Fibroblast of lung (primary cell): ENCODE results near the gene CAMK1G. TPM values are rescaled to one million over a fixed set of nuclear protein-coding genes. Genes with fewer than 3 reads are reported as not detected.

Experiments
- DNase-seq, 2 donors: peaks; one replicate each; pipeline versions ENCODE4 v3.0.0 to v3.0.0-alpha.2; 2010; ENCODE audit warnings: low read depth in 2 of 2
- H2AFZ ChIP-seq: 2 replicates; pipeline ENCODE4 v1.5.1; 2012; ENCODE audit warnings: low read length, control low read depth, inconsistent platforms
- H3K27ac ChIP-seq: 2 replicates; pipeline ENCODE4 v1.5.1; 2011; ENCODE audit warnings: low read length, control low read depth; ENCODE audit not compliant: insufficient read depth
- H3K27me3 ChIP-seq: 2 replicates; pipeline ENCODE4 v1.5.1; 2011; ENCODE audit warnings: mild to moderate bottlenecking, low read length; ENCODE audit not compliant: control insufficient read depth, insufficient read depth
- H3K36me3 ChIP-seq: 2 replicates; pipeline ENCODE4 v1.5.1; 2011; ENCODE audit warnings: low read length; ENCODE audit not compliant: control insufficient read depth, insufficient read depth
- H3K4me1 ChIP-seq: 2 replicates; pipeline ENCODE4 v1.5.1; 2011; ENCODE audit warnings: low read length; ENCODE audit not compliant: control insufficient read depth, insufficient read depth; ENCODE audit errors: extremely low read depth
- H3K4me2 ChIP-seq: 2 replicates; pipeline ENCODE4 v1.5.1; 2011; ENCODE audit warnings: low read length, control low read depth; ENCODE audit not compliant: insufficient read depth; ENCODE audit errors: extremely low read depth
- H3K4me3 ChIP-seq, 4 experiments: fragments of 200-600 bp in 1 of 4; sonication (generic) in 1 of 4; replicated peaks in 1 of 4; 2 replicates each; pipeline ENCODE4 v1.5.1; 2011 to 2016; ENCODE audit warnings: low read length in 4 of 4, low read depth in 3 of 4, mild to moderate bottlenecking in 3 of 4, control low read depth in 2 of 4, inconsistent platforms in 1 of 4, mixed read lengths in 1 of 4; ENCODE audit not compliant: insufficient read depth in 1 of 4; ENCODE audit errors: control extremely low read depth in 1 of 4
- H3K79me2 ChIP-seq: 2 replicates; pipeline ENCODE4 v1.5.1; 2012; ENCODE audit warnings: mild to moderate bottlenecking, low read length, inconsistent platforms; ENCODE audit not compliant: control insufficient read depth, insufficient read depth
- H3K9ac ChIP-seq: 2 replicates; pipeline ENCODE4 v1.5.1; 2011; ENCODE audit warnings: mild to moderate bottlenecking, low read length, control low read depth; ENCODE audit not compliant: insufficient read depth
- H3K9me3 ChIP-seq: 2 replicates; pipeline ENCODE4 v1.5.1; 2012; ENCODE audit warnings: low read depth, low read length; ENCODE audit not compliant: control insufficient read depth, insufficient read depth
- H4K20me1 ChIP-seq: 2 replicates; pipeline ENCODE4 v1.5.1; 2011; ENCODE audit warnings: low read length; ENCODE audit not compliant: control insufficient read depth, insufficient read depth; ENCODE audit errors: extremely low read depth
- EZH2 ChIP-seq: IDR thresholded peaks from 2 replicates; pipeline ENCODE4 v1.5.1; 2012; ENCODE audit warnings: low read length, control low read depth, mild to moderate bottlenecking; ENCODE audit errors: missing control alignments
- polyA plus RNA-seq, 2 donors: library from polyadenylated mRNA; depleted of rRNA in 1 of 2; stranded (reverse) in 1 of 2; unstranded in 1 of 2; fragments of >200 nt; gene quantifications; 2 replicates each; pipeline ENCODE4 v1.2.1, GENCODE V29; 2011 to 2012; ENCODE audit warnings: missing spikeins in 1 of 2
- total RNA-seq: library from RNA; depleted of rRNA; stranded (reverse); fragments of >200 nt; gene quantifications from 2 replicates; pipeline ENCODE4 v1.2.1, GENCODE V29; 2014
- TF ChIP-seq, protein P1 (sequence below), 2 donors: IDR thresholded peaks in 1 of 2; conservative IDR thresholded peaks in 1 of 2; 1 replicate in 1 of 2; 2 replicates in 1 of 2; pipeline ENCODE4 v1.5.1; 2011 to 2012; ENCODE audit warnings: low read length in 2 of 2, control low read depth in 1 of 2, inconsistent platforms in 1 of 2, low read depth in 1 of 2, mild to moderate bottlenecking in 1 of 2

Gene CAMK1G
- total and polyA plus RNA-seq, 2 donors (not counting 1 experiment from before 2014, with no cell fraction given) = 0.96 to 1.7 TPM

DNA sequence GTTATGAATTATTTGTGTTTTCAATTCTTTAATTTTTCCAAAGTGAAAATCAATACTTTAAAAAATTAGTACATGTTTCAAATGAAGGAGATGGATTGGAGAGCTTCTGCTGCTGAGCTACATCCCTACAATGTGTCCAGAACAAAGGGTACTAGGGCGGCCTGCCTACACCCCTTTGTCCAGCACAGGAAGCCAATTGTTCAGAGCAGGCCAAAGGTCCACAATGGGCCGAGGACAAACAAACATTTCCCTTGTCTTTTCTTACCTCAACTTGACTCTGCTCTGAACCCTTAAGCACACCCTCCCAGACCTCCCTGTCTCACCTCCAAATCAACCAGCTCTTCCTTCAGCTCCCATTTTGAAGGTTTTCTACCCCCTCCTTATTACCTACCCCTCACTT lies 39.4 kb upstream of the CAMK1G start:
- TF ChIP-seq EZH2 = no peak
- TF ChIP-seq, protein P1, sequence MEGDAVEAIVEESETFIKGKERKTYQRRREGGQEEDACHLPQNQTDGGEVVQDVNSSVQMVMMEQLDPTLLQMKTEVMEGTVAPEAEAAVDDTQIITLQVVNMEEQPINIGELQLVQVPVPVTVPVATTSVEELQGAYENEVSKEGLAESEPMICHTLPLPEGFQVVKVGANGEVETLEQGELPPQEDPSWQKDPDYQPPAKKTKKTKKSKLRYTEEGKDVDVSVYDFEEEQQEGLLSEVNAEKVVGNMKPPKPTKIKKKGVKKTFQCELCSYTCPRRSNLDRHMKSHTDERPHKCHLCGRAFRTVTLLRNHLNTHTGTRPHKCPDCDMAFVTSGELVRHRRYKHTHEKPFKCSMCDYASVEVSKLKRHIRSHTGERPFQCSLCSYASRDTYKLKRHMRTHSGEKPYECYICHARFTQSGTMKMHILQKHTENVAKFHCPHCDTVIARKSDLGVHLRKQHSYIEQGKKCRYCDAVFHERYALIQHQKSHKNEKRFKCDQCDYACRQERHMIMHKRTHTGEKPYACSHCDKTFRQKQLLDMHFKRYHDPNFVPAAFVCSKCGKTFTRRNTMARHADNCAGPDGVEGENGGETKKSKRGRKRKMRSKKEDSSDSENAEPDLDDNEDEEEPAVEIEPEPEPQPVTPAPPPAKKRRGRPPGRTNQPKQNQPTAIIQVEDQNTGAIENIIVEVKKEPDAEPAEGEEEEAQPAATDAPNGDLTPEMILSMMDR (conservative IDR thresholded peaks at IDR 0.05 in 1 of 2, IDR thresholded peaks at IDR 0.05 in 1 of 2; ENCODE audit: low read depth in 1 of 2, low read length in 2 of 2) = no peak
- H3K79me2 ChIP-seq = no peaks in the 10 kb centered on the region
- no peaks in the 10 kb centered on the region for H3K36me3 ChIP-seq
- no peak for DNase-seq
- H3K4me1 ChIP-seq = no peaks in the 10 kb centered on the region
- H3K9ac ChIP-seq = no peak overlapping the region
- H3K4me2 ChIP-seq = no peak overlapping the region
- no peaks in the 10 kb centered on the region for H3K27me3 ChIP-seq
- no peak overlapping the region for H3K4me3 ChIP-seq
- H3K27ac ChIP-seq = no peak overlapping the region
- H2AFZ ChIP-seq = no peak overlapping the region
- H3K9me3 ChIP-seq = no peaks in the 10 kb centered on the region
- H4K20me1 ChIP-seq = no peaks in the 10 kb centered on the region

GRCh38 chr1:209545423-209545822 lies 38.1 kb upstream of the CAMK1G start:
- H2AFZ ChIP-seq = no peak overlapping the region
- H3K27me3 ChIP-seq = no peaks in the 10 kb centered on the region
- no peak for DNase-seq
- no peak overlapping the region for H3K4me2 ChIP-seq
- no peaks in the 10 kb centered on the region for H3K36me3 ChIP-seq
- TF ChIP-seq, protein P1 (conservative IDR thresholded peaks at IDR 0.05 in 1 of 2, IDR thresholded peaks at IDR 0.05 in 1 of 2; ENCODE audit: low read depth in 1 of 2, low read length in 2 of 2) = no peak
- TF ChIP-seq EZH2 = no peak
- no peaks in the 10 kb centered on the region for H3K9me3 ChIP-seq
- no peak overlapping the region for H3K4me3 ChIP-seq
- no peak overlapping the region for H3K9ac ChIP-seq
- H3K4me1 ChIP-seq = no peaks in the 10 kb centered on the region
- no peak overlapping the region for H3K27ac ChIP-seq
- H3K79me2 ChIP-seq = no peaks in the 10 kb centered on the region
- no peaks in the 10 kb centered on the region for H4K20me1 ChIP-seq

- Histone ChIP-seq H3K4me3 (no peak overlapping the region), H3K27me3 (peaks cover 2% of the 10 kb centered on the region), H3K36me3 (no peaks in the 10 kb centered on the region), H3K9ac (no peak overlapping the region), H4K20me1 (no peaks in the 10 kb centered on the region), H3K9me3 (no peaks in the 10 kb centered on the region), H3K4me1 (no peaks in the 10 kb centered on the region), H2AFZ (no peak overlapping the region), H3K79me2 (no peaks in the 10 kb centered on the region), H3K4me2 (no peak overlapping the region), H3K27ac (no peak overlapping the region)
- no peak for DNase-seq
- TF ChIP-seq, protein P1 (conservative IDR thresholded peaks at IDR 0.05 in 1 of 2, IDR thresholded peaks at IDR 0.05 in 1 of 2; ENCODE audit: low read depth in 1 of 2, low read length in 2 of 2) = no peak
- no peak for TF ChIP-seq EZH2
These were observed 37.0 kb upstream of the CAMK1G start for GRCh38 chr1:209546390-209547085.
